ENCODE results near the gene NDUFB7. TPM values are rescaled to one million over a fixed set of nuclear protein-coding genes. Genes with fewer than 3 reads are reported as not detected.

NDUFB7 gene
- total RNA-seq, 1 donor from 2014 or later: 128 TPM

DNA sequence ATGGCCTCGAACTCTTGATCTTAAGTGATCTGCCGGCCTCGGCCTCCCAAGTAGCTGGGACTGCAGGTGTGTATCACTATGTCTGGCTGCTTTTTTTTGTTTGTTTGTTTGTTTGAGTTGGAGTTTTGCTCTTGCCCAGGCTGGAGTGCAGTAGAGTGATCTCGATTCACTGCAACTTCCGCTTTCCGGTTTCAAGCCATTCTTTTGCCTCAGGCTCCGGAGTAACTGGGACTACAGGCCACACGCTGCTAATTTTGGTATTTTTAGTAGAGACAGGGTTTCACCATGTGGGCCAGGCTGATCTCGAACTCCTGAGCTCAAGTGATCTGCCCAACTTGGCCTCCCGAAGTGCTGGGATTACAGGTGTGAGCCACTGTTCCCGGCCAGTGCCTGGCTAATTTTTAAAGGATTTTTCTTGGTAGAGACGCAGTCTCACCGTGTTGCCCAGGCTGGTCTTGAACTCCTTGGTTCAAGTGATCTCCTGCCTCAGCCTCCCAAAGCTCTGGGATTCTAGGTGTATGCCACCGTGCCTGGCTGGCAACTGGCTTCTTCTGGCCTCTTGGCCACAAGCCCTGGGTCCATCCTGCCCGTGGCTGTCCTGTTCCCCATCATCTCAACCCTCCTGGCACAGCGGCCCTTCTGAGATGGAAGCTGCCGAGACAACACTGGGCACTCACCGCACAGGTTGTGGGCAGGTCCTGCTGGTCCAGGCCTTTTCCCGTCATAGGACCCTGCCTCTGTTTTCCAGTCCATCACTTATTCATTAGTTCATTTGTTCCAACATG is 30.9 kb downstream of the NDUFB7 start:
- H3K27me3 Mint-ChIP-seq (ENCODE audit: low read depth): no peaks in the 10 kb centered on the region
- H3K27ac Mint-ChIP-seq (ENCODE audit: unreplicated experiment): peak overlapping the region; percentile 35
- no peaks in the 10 kb centered on the region for H3K36me3 Mint-ChIP-seq (ENCODE audit: low read depth)
- TF ChIP-seq, protein P1, sequence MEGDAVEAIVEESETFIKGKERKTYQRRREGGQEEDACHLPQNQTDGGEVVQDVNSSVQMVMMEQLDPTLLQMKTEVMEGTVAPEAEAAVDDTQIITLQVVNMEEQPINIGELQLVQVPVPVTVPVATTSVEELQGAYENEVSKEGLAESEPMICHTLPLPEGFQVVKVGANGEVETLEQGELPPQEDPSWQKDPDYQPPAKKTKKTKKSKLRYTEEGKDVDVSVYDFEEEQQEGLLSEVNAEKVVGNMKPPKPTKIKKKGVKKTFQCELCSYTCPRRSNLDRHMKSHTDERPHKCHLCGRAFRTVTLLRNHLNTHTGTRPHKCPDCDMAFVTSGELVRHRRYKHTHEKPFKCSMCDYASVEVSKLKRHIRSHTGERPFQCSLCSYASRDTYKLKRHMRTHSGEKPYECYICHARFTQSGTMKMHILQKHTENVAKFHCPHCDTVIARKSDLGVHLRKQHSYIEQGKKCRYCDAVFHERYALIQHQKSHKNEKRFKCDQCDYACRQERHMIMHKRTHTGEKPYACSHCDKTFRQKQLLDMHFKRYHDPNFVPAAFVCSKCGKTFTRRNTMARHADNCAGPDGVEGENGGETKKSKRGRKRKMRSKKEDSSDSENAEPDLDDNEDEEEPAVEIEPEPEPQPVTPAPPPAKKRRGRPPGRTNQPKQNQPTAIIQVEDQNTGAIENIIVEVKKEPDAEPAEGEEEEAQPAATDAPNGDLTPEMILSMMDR (conservative IDR thresholded peaks at IDR 0.05): no peak
- peaks cover 10% of the 10 kb centered on the region for H3K4me1 Mint-ChIP-seq
- no peaks in the 10 kb centered on the region for H3K9me3 Mint-ChIP-seq
- no peak for DNase-seq (ENCODE audit: low read depth, low spot score)
- H3K4me3 Mint-ChIP-seq: no peak overlapping the region

DNA sequence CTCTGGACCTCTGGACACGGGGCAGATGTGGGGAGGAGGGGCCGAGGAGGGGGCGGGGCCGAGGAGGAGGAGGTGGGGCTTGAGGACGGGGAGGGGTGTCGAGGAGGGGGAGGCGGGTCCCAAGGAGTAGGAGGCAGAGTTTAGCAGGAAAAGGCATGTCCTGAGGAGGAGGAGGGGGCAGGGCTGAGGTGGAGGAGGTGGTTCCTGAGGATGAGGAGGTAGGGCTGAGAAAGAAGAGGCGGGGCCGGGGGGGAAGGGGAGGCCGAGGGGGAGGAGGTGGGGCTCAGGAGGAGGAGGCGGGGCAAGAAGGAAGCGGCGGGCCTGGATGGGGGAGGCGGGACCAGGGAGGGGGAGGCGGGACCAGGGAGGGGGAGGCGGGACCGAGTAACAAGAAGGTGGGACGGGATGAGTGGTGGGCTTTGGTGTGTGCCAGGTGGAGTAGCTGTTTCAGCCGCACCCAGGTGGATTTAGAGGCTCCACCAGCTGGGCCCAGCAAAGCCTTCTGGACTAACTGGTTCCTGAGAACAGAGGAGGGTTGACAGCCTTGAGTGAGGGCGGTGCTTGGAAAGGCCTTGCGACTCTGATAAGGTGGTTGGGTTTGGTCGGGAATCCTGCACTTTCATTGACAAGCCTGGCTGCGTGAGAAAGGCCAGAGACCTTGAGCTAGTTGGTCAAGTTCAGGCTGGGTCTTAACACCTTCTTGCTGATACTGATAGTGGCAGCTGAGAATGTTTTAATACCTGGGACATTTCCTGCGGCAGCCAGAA is 34.8 kb downstream of the NDUFB7 start:
- H3K4me3 Mint-ChIP-seq: no peak overlapping the region
- TF ChIP-seq, protein P1 (conservative IDR thresholded peaks at IDR 0.05): no peak
- DNase-seq (ENCODE audit: low read depth, low spot score): peak; percentile 44
- peaks cover 15% of the 10 kb centered on the region for H3K4me1 Mint-ChIP-seq
- H3K9me3 Mint-ChIP-seq: no peaks in the 10 kb centered on the region
- H3K36me3 Mint-ChIP-seq (ENCODE audit: low read depth): no peaks in the 10 kb centered on the region
- no peaks in the 10 kb centered on the region for H3K27me3 Mint-ChIP-seq (ENCODE audit: low read depth)
- H3K27ac Mint-ChIP-seq (ENCODE audit: unreplicated experiment): no peak overlapping the region

DNA sequence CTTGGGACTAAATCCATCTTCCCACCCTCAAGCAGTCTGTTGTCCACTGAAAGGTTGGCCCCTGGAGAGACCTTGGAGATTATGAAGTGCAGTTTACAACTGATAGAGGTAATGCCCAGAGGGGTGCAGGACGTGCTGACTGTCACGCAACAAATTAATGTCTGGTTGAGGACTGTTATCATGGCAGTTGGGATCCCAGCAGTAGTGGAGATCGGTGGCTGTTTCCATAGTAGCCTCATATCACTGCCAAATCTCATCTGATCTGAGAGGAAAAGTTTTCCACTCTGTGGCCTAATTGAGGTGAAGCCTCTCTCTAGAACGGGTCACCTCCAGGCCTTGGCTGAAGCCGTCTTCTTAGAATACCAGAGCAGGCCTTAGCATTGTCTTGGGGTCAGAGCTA is 38.4 kb downstream of the NDUFB7 start:
- H3K4me3 Mint-ChIP-seq: peak overlapping the region; percentile 29
- H3K27me3 Mint-ChIP-seq (ENCODE audit: low read depth): no peaks in the 10 kb centered on the region
- DNase-seq (ENCODE audit: low read depth, low spot score): no peak
- H3K9me3 Mint-ChIP-seq: no peaks in the 10 kb centered on the region
- H3K36me3 Mint-ChIP-seq (ENCODE audit: low read depth): no peaks in the 10 kb centered on the region
- TF ChIP-seq, protein P1 (conservative IDR thresholded peaks at IDR 0.05): no peak
- no peak overlapping the region for H3K27ac Mint-ChIP-seq (ENCODE audit: unreplicated experiment)
- H3K4me1 Mint-ChIP-seq: peaks cover 34% of the 10 kb centered on the region

DNA sequence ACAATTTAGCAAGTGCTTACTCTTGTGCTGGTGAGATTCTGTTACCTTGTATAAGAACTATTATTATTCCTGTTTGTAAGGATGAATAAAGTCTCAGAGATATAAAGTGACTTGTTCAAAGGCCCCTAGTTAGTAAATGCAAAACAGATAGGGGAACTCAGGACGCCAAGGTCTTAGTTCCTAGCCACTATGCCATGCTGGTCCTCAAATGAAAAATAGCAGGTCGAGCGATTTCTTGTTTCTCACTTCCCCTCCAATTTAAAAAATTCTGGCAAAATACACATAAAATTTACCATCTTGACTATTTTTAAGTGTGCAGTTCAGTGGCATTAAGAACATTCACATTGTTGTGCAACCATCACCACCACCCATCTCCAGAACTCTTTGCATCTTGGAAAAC is 41.4 kb downstream of the NDUFB7 start:
- TF ChIP-seq, protein P1 (conservative IDR thresholded peaks at IDR 0.05): no peak
- Mint-ChIP-seq H3K9me3 (no peaks in the 10 kb centered on the region), H3K27ac (ENCODE audit: unreplicated experiment) (no peak overlapping the region), H3K4me1 (peaks cover 23% of the 10 kb centered on the region), H3K27me3 (ENCODE audit: low read depth) (no peaks in the 10 kb centered on the region), H3K36me3 (ENCODE audit: low read depth) (no peaks in the 10 kb centered on the region), H3K4me3 (peak overlapping the region; percentile 98)
- DNase-seq (ENCODE audit: low read depth, low spot score): no peak

DNA sequence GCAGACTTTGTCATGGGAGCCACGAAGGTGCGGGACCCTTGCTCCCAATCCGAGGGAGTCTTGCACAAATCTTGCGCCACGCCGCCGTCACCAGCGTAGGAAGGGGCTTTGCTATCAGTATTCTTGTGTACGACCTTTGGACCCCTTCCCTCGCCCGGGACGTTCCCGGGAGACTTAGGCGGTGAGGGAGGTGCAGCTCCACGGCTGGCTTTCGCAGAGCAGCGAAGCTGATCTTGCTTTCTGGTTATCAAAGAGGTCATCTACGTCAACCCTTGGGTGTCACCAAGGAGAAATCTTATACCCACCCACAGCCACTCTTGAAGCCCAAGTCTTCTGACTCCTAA is 41.9 kb downstream of the NDUFB7 start:
- TF ChIP-seq, protein P1 (conservative IDR thresholded peaks at IDR 0.05): no peak
- peak overlapping the region; percentile 98 for H3K4me3 Mint-ChIP-seq

More for the DNA sequence above, 41.9 kb downstream of the NDUFB7 start:
- no peaks in the 10 kb centered on the region for H3K9me3 Mint-ChIP-seq
- peak overlapping the region; percentile 81 for H3K27ac Mint-ChIP-seq (ENCODE audit: unreplicated experiment)
- DNase-seq (ENCODE audit: low read depth, low spot score): no peak
- H3K27me3 Mint-ChIP-seq (ENCODE audit: low read depth): no peaks in the 10 kb centered on the region
- H3K4me1 Mint-ChIP-seq: peaks cover 23% of the 10 kb centered on the region
- no peaks in the 10 kb centered on the region for H3K36me3 Mint-ChIP-seq (ENCODE audit: low read depth)

All from neural crest cell (in vitro differentiated cells).